Endodermal cell (in vitro differentiated cells): ENCODE data around the gene EFHC1. TPM values are rescaled to one million over a fixed set of nuclear protein-coding genes. Genes with fewer than 3 reads are reported as not detected.

ENCODE experiments used
- DNase-seq: peaks from one replicate; pipeline ENCODE4 v3.0.0-alpha.2; 2017
- H3K27ac ChIP-seq: 2 replicates; pipeline ENCODE4 v1.5.1; 2013; ENCODE audit warnings: mild to moderate bottlenecking, low read depth, low read length, moderate library complexity
- H3K27me3 ChIP-seq: 2 replicates; pipeline ENCODE4 v1.6.1; 2013; ENCODE audit warnings: mild to moderate bottlenecking, low read length, moderate library complexity; ENCODE audit not compliant: insufficient read depth, control insufficient read depth, poor library complexity, severe bottlenecking
- H3K36me3 ChIP-seq: 2 replicates; pipeline ENCODE4 v1.7.0; 2013; ENCODE audit warnings: mild to moderate bottlenecking, low read length, moderate library complexity; ENCODE audit not compliant: control insufficient read depth, insufficient read depth
- H3K4me1 ChIP-seq: one replicate; pipeline ENCODE4 v1.7.0; 2013; ENCODE audit warnings: low read length; ENCODE audit not compliant: control insufficient read depth, insufficient read depth
- H3K4me3 ChIP-seq: 2 replicates; pipeline ENCODE4 v1.5.1; 2013; ENCODE audit warnings: mild to moderate bottlenecking, low read length, moderate library complexity
- H3K9ac ChIP-seq: 2 replicates; pipeline ENCODE4 v1.6.1; 2013; ENCODE audit warnings: mild to moderate bottlenecking, low read length, moderate library complexity; ENCODE audit not compliant: poor library complexity, severe bottlenecking; ENCODE audit errors: extremely low read depth
- H3K9me3 ChIP-seq: 2 replicates; pipeline ENCODE4 v1.6.1; 2013; ENCODE audit warnings: mild to moderate bottlenecking, low read length, moderate library complexity; ENCODE audit not compliant: control insufficient read depth
- H3K27ac Mint-ChIP-seq: 2 replicates; pipeline ENCODE4 v1.8.0; 2020; ENCODE audit warnings: mixed read lengths
- H3K27me3 Mint-ChIP-seq: 2 replicates; pipeline ENCODE4 v1.8.0; 2021; ENCODE audit warnings: mild to moderate bottlenecking, mixed read lengths; ENCODE audit not compliant: insufficient read depth
- H3K36me3 Mint-ChIP-seq: 2 replicates; pipeline ENCODE4 v1.8.0; 2020; ENCODE audit warnings: low read depth, mixed read lengths
- H3K4me1 Mint-ChIP-seq: 2 replicates; pipeline ENCODE4 v1.8.0; 2020; ENCODE audit warnings: mixed read lengths
- H3K4me3 Mint-ChIP-seq: 2 replicates; pipeline ENCODE4 v1.8.0; 2020; ENCODE audit warnings: mild to moderate bottlenecking, moderate library complexity, mixed read lengths
- H3K9me3 Mint-ChIP-seq: 2 replicates; pipeline ENCODE4 v1.8.0; 2020; ENCODE audit warnings: mild to moderate bottlenecking, mixed read lengths
- CTCF ChIP-seq: fragments of 200-600 bp; sonication (generic); conservative IDR thresholded peaks from 2 replicates; pipeline ENCODE4 v1.5.0; 2021; ENCODE audit warnings: antibody characterized with exemption, mild to moderate bottlenecking
- WGBS, 2 experiments: methylation state at CpG; one replicate each; pipeline versions ENCODE4 v1.1.5 to v1.1.7; 2013; ENCODE audit warnings: missing lambda C conversion rate in 2 of 2, mixed read lengths in 1 of 2; ENCODE audit not compliant: insufficient coverage in 1 of 2, insufficient read length in 1 of 2; 5-methylcytosine and 5-hydroxymethylcytosine counted together
- total RNA-seq, 2 donors: library from RNA; stranded (reverse); fragmentation: NEBNext Ultra II Directional in 1 of 2; extraction: Animal tissue kit (Norgen Biotek cat#: 25700) in 1 of 2; gene quantifications; 2 replicates in 1 of 2; 3 replicates in 1 of 2; pipeline ENCODE4 v1.2.1, GENCODE V29; 2021

Gene EFHC1
- total RNA-seq, 2 donors from 2014 or later: 26.4 to 46.4 TPM

GRCh38 chr6:52494298-52495072 lies 74.3 kb downstream of the EFHC1 start:
- Histone ChIP-seq H3K27me3 (no peaks in the 10 kb centered on the region), H3K36me3 (no peaks in the 10 kb centered on the region), H3K27ac (no peak overlapping the region), H3K9ac (no peak overlapping the region), H3K4me3 (no peak overlapping the region), H3K9me3 (peaks cover 5% of the 10 kb centered on the region), H3K4me1 (peaks cover 11% of the 10 kb centered on the region)
- Mint-ChIP-seq H3K4me3 (no peak overlapping the region), H3K4me1 (peaks cover 16% of the 10 kb centered on the region), H3K27me3 (no peaks in the 10 kb centered on the region), H3K27ac (no peak overlapping the region), H3K36me3 (peaks cover 19% of the 10 kb centered on the region), H3K9me3 (no peaks in the 10 kb centered on the region)
- no peak for DNase-seq
- no peak for TF ChIP-seq CTCF
- WGBS, 2 experiments: 91 to 93% methylated on average over 6 to 7 of the region's 7 CpGs

GRCh38 chr6:52495922-52496321 lies 75.8 kb downstream of the EFHC1 start:
- no peak overlapping the region for H3K4me3 ChIP-seq
- H3K9me3 ChIP-seq: peaks cover 5% of the 10 kb centered on the region
- H3K9me3 Mint-ChIP-seq: no peaks in the 10 kb centered on the region
- WGBS, 2 experiments: 85 to 93% methylated on average over 3 of the region's 3 CpGs
- H3K27ac ChIP-seq: no peak overlapping the region
- no peak overlapping the region for H3K9ac ChIP-seq
- peaks cover 12% of the 10 kb centered on the region for H3K36me3 Mint-ChIP-seq
- no peaks in the 10 kb centered on the region for H3K36me3 ChIP-seq
- H3K27me3 ChIP-seq: no peaks in the 10 kb centered on the region
- H3K4me3 Mint-ChIP-seq: no peak overlapping the region
- H3K27me3 Mint-ChIP-seq: no peaks in the 10 kb centered on the region
- peaks cover 22% of the 10 kb centered on the region for H3K4me1 Mint-ChIP-seq
- H3K4me1 ChIP-seq: peaks cover 11% of the 10 kb centered on the region
- no peak overlapping the region for H3K27ac Mint-ChIP-seq
- no peak for DNase-seq
- TF ChIP-seq CTCF: no peak

- Histone ChIP-seq H3K4me1 (peaks cover 11% of the 10 kb centered on the region), H3K27me3 (no peaks in the 10 kb centered on the region), H3K9me3 (peaks cover 5% of the 10 kb centered on the region), H3K4me3 (no peak overlapping the region), H3K27ac (no peak overlapping the region), H3K36me3 (no peaks in the 10 kb centered on the region), H3K9ac (no peak overlapping the region)
- H3K4me3 Mint-ChIP-seq: no peak overlapping the region
- no peak for TF ChIP-seq CTCF
- H3K27me3 Mint-ChIP-seq: no peaks in the 10 kb centered on the region
- 88 to 100% methylated on average over 1 to 2 of the region's 2 CpGs for WGBS, 2 experiments
- no peaks in the 10 kb centered on the region for H3K9me3 Mint-ChIP-seq
- peaks cover 22% of the 10 kb centered on the region for H3K4me1 Mint-ChIP-seq
- no peak for DNase-seq
- H3K27ac Mint-ChIP-seq: no peak overlapping the region
- peaks cover 12% of the 10 kb centered on the region for H3K36me3 Mint-ChIP-seq
Observed at GRCh38 chr6:52496631-52497030, 76.5 kb downstream of the EFHC1 start.
